K562 (cell line): ENCODE results near the gene PACS2. TPM values are rescaled to one million over a fixed set of nuclear protein-coding genes. Genes with fewer than 3 reads are reported as not detected.

Experiments used
- ATAC-seq: fragments of 200-7000 bp; cut with Tn5 transposase; 3 replicates; pipeline ENCODE4 v1.9.1; 2020; ENCODE audit warnings: moderate library complexity
- BruUV-seq: library from RNA; stranded (reverse); fragments of 400-500 nt; replicated peaks from 2 replicates; lab custom pipeline; 2021; lab: Mats Ljungman, UMichigan
- CTCF ChIA-PET: fragments of 300-600 bp; formaldehyde crosslinking; extraction: SDS; loops from one replicate; lab custom pipeline; 2021; ENCODE audit warnings: low intra/inter-chr PET ratio; lab: Yijun Ruan, JAX
- POLR2A ChIA-PET: fragments of 300-600, 350-650 bp; sonication (Branson Sonifier 250); formaldehyde crosslinking; extraction: SDS; loops from one replicate; lab custom pipeline; 2021; ENCODE audit warnings: antibody characterized with exemption, inconsistent platforms; lab: Yijun Ruan, JAX
- DNase-seq, 4 experiments: peaks; one replicate each; pipeline versions ENCODE4 v3.0.0 to v3.0.0-alpha.2; 2011 to 2018; ENCODE audit warnings: low spot score in 3 of 4, mixed read lengths in 3 of 4; ENCODE audit errors: extremely low read depth in 1 of 4
- FAIRE-seq: peaks from 2 replicates; lab custom pipeline; 2011; peaks lifted over from hg19 to GRCh38; lab: Jason Lieb, UNC
- H2AFZ ChIP-seq: 2 replicates; pipeline ENCODE4 v1.6.0; 2011; ENCODE audit warnings: low read depth, low read length, control low read depth, inconsistent platforms
- H3K27ac ChIP-seq: fragments of 200-600 bp; 3 replicates; pipeline ENCODE4 v1.8.0; 2011; ENCODE audit warnings: low read depth, mild to moderate bottlenecking, control low read depth, inconsistent platforms, low read length, moderate library complexity, mixed read lengths; ENCODE audit errors: extremely low read depth
- H3K27me3 ChIP-seq, 2 experiments: fragments of 300-600 bp in 1 of 2; 2 replicates in 1 of 2; 3 replicates in 1 of 2; pipeline versions ENCODE4 v1.6.0 to v1.8.0; 2011; ENCODE audit warnings: inconsistent platforms in 2 of 2, low read length in 2 of 2, mild to moderate bottlenecking in 1 of 2, mixed read lengths in 1 of 2, moderate library complexity in 1 of 2; ENCODE audit not compliant: control insufficient read depth in 2 of 2, insufficient read depth in 2 of 2
- H3K36me3 ChIP-seq: fragments of 300-600 bp; 3 replicates; pipeline ENCODE4 v1.8.0; 2011; ENCODE audit warnings: mild to moderate bottlenecking, low read length, inconsistent platforms; ENCODE audit not compliant: control insufficient read depth, insufficient read depth
- H3K4me1 ChIP-seq, 2 experiments: fragments of 200-600 bp in 1 of 2; replicated peaks in 1 of 2; 2 replicates in 1 of 2; 3 replicates in 1 of 2; pipeline versions ENCODE4 v1.5.1 to v1.8.0; 2011; ENCODE audit warnings: inconsistent platforms in 2 of 2, low read length in 2 of 2, mild to moderate bottlenecking in 1 of 2, mixed read lengths in 1 of 2, moderate library complexity in 1 of 2; ENCODE audit not compliant: control insufficient read depth in 2 of 2, insufficient read depth in 2 of 2
- H3K4me2 ChIP-seq: 2 replicates; pipeline ENCODE4 v1.6.1; 2011; ENCODE audit warnings: low read length, control low read depth, inconsistent platforms, mixed read lengths; ENCODE audit not compliant: insufficient read depth
- H3K4me3 ChIP-seq: fragments of 200-600 bp; sonication (generic), shearing (Covaris generic); 2 replicates; pipeline ENCODE4 v1.5.1; 2016; ENCODE audit warnings: control low read depth, inconsistent platforms
- H3K79me2 ChIP-seq: fragments of 200-600 bp; 3 replicates; pipeline ENCODE4 v1.8.0; 2011; ENCODE audit warnings: low read length, inconsistent platforms; ENCODE audit not compliant: control insufficient read depth, insufficient read depth
- H3K9ac ChIP-seq, 2 experiments: 2 replicates each; pipeline versions ENCODE4 v1.6.0 to v1.6.1; 2011; ENCODE audit warnings: low read depth in 2 of 2, low read length in 2 of 2, control low read depth in 1 of 2, inconsistent platforms in 1 of 2, mild to moderate bottlenecking in 1 of 2, mixed read lengths in 1 of 2; ENCODE audit not compliant: insufficient read depth in 1 of 2
- H3K9me1 ChIP-seq: one replicate; pipeline ENCODE4 v1.6.0; 2011; ENCODE audit warnings: inconsistent platforms, mild to moderate bottlenecking, low read length, moderate library complexity; ENCODE audit not compliant: control insufficient read depth, insufficient read depth
- H3K9me3 ChIP-seq: replicated peaks from 2 replicates; pipeline ENCODE4 v1.5.1; 2011; ENCODE audit warnings: low read depth, low read length, inconsistent platforms; ENCODE audit not compliant: control insufficient read depth, insufficient read depth
- H4K20me1 ChIP-seq: replicated peaks from 2 replicates; pipeline ENCODE4 v1.6.1; 2011; ENCODE audit warnings: low read length, inconsistent platforms, mixed read lengths; ENCODE audit not compliant: control insufficient read depth, insufficient read depth
- MCM3 ChIP-seq: fragments of 450-650 bp; IDR thresholded peaks from 2 replicates; pipeline ENCODE4 v1.6.1; 2016
- POLR2G ChIP-seq: fragments of 200-400 bp; formaldehyde crosslinking; IDR thresholded peaks from 2 replicates; pipeline ENCODE4 v1.6.1; 2017; ENCODE audit warnings: low read depth, mild to moderate bottlenecking, antibody characterized with exemption, low read length, moderate library complexity
- PTBP1 ChIP-seq: fragments of 200-400 bp; formaldehyde crosslinking; IDR thresholded peaks from 2 replicates; pipeline ENCODE4 v1.6.1; 2017; ENCODE audit warnings: low read depth, low read length
- RBM22 ChIP-seq: fragments of 200-400 bp; formaldehyde crosslinking; IDR thresholded peaks from 2 replicates; pipeline ENCODE4 v1.6.1; 2018; ENCODE audit warnings: low read length, low read depth; ENCODE audit not compliant: poor library complexity, severe bottlenecking
- SAP30 ChIP-seq: fragments of 200-600 bp; sonication (generic); IDR thresholded peaks from 2 replicates; pipeline ENCODE4 v1.6.1; 2012; ENCODE audit warnings: borderline replicate concordance, low read depth, mild to moderate bottlenecking, moderate library complexity, low read length, control low read depth, inconsistent platforms; ENCODE audit not compliant: insufficient read depth, poor library complexity, severe bottlenecking
- USF1 ChIP-seq: sonication (generic); formaldehyde crosslinking; IDR thresholded peaks from 2 replicates; pipeline ENCODE4 v1.9.0; 2022; ENCODE audit warnings: mild to moderate bottlenecking, missing genetic modification reagents
- ZBTB17 ChIP-seq: fragments of 450-650 bp; formaldehyde crosslinking; IDR thresholded peaks from 2 replicates; pipeline ENCODE4 v1.4.0; 2020; ENCODE audit warnings: mild to moderate bottlenecking
- ZEB2 ChIP-seq: fragments of 450-650 bp; IDR thresholded peaks from 2 replicates; pipeline ENCODE4 v1.6.1; 2016
- ZNF561 ChIP-seq: fragments of 450-650 bp; formaldehyde crosslinking; conservative IDR thresholded peaks from 2 replicates; pipeline ENCODE4 v1.4.0; 2020; ENCODE audit warnings: mild to moderate bottlenecking, moderate library complexity
- WGBS: fragments of 100-300 bp; shearing (Covaris generic); methylation state at CpG from one replicate; pipeline ENCODE4 v1.1.6; 2016; ENCODE audit warnings: low coverage, mixed read lengths; ENCODE audit not compliant: insufficient coverage; ENCODE audit errors: missing lambda C conversion rate; 5-methylcytosine and 5-hydroxymethylcytosine counted together
- in situ Hi-C: fragments of 300-500 bp; cut with MboI; formaldehyde crosslinking; loops from 4 replicates; pipeline ENCODE4 v1.15.0; 2018; ENCODE audit warnings: inconsistent platforms, mixed read lengths
- intact Hi-C: fragments of 100-400 bp; cut with micrococcal nuclease; formaldehyde crosslinking; loops from 2 replicates; pipeline ENCODE4 v1.14.2; 2022
- polyA plus RNA-seq, 8 experiments: library from polyadenylated mRNA; depleted of rRNA in 4 of 8; stranded (reverse) in 5 of 8; unstranded in 3 of 8; fragments of >200 nt; fragmentation: Nextera tagmentation in 2 of 8; fragmentation: Illumina TruSeq in 1 of 8; extraction: Ambion mirVana in 2 of 8; extraction: Trizol in 1 of 8; gene quantifications; 2 replicates each; pipeline versions ENCODE4 v1.2.1 to v1.2.3, GENCODE V29; 2011 to 2014; ENCODE audit warnings: inconsistent platforms in 1 of 8, missing spikeins in 1 of 8
- total RNA-seq, 7 experiments: library from RNA; depleted of rRNA in 6 of 7; stranded (reverse); fragments of >200 nt in 6 of 7; fragmentation: Illumina TruSeq in 2 of 7; extraction: Trizol in 2 of 7; gene quantifications; 2 replicates each; pipeline versions ENCODE4 v1.2.1 to v1.2.3, GENCODE V29; 2011 to 2021; ENCODE audit warnings: low replicate concordance in 1 of 7
- TF ChIP-seq, protein P1 (sequence below): IDR thresholded peaks from 2 replicates; pipeline ENCODE4 v1.6.1; 2012; ENCODE audit warnings: low read depth, low read length, improper control_type of control experiment, borderline replicate concordance
- TF ChIP-seq, protein P2 (sequence below): IDR thresholded peaks from 2 replicates; pipeline ENCODE4 v1.6.1; 2011; ENCODE audit not compliant: insufficient read length; ENCODE audit errors: extremely low read depth
- TF ChIP-seq, protein P3 (sequence below): fragments of 150-350 bp; conservative IDR thresholded peaks from 2 replicates; pipeline ENCODE4 v1.6.1; 2014; ENCODE audit warnings: low read length
- TF ChIP-seq, protein P4 (sequence below): fragments of 450-650 bp; IDR thresholded peaks from 2 replicates; pipeline ENCODE4 v1.6.1; 2014; ENCODE audit warnings: low read depth, mild to moderate bottlenecking, moderate library complexity, borderline replicate concordance

The PACS2 gene
- total and polyA plus RNA-seq, 9 of the 15 experiments (the other 6 are each of a cell fraction or from before 2014, with no cell fraction given) = 0.11 to 20.8 (median 9.9) TPM

GRCh38 chr14:105376521-105377440 lies 62.2 kb downstream of the PACS2 start:
- intact Hi-C loops (no loop called here), in situ Hi-C loops (no loop called here)
- peak; percentile 24 to 52 (median 42) for DNase-seq
- peak overlapping the region in 1 of 2 experiments; percentile 45; a peak in 2 of 4 replicates for H3K9ac ChIP-seq
- no peak overlapping the region for H3K4me3 ChIP-seq
- POLR2A ChIA-PET = interaction anchor here (0.6 kb wide), 1 partner anchor 370 kb away, joined by 3 read pairs; no protein-coding TSS in a partner anchor
- H3K27me3 ChIP-seq = no peaks in the 10 kb centered on the region
- ATAC-seq = peak; percentile 75
- CTCF ChIA-PET = no interaction called here
- H3K79me2 ChIP-seq = no peaks in the 10 kb centered on the region
- WGBS = 38% methylated on average over 20 of the region's 34 CpGs
- FAIRE-seq = no peak
- H3K4me2 ChIP-seq = no peak overlapping the region
- H3K36me3 ChIP-seq = no peaks in the 10 kb centered on the region
- no TSS peak for BruUV-seq
- H2AFZ ChIP-seq = no peak overlapping the region
- no peak overlapping the region for H3K27ac ChIP-seq
- no peaks in the 10 kb centered on the region for H3K9me1 ChIP-seq
- peaks cover 8 to 28% of the 10 kb centered on the region in 2 experiments; a peak in 4 of 5 replicates for H3K4me1 ChIP-seq
- H3K9me3 ChIP-seq = no peaks in the 10 kb centered on the region
- H4K20me1 ChIP-seq = no peaks in the 10 kb centered on the region
- TF ChIP-seq, protein P1, sequence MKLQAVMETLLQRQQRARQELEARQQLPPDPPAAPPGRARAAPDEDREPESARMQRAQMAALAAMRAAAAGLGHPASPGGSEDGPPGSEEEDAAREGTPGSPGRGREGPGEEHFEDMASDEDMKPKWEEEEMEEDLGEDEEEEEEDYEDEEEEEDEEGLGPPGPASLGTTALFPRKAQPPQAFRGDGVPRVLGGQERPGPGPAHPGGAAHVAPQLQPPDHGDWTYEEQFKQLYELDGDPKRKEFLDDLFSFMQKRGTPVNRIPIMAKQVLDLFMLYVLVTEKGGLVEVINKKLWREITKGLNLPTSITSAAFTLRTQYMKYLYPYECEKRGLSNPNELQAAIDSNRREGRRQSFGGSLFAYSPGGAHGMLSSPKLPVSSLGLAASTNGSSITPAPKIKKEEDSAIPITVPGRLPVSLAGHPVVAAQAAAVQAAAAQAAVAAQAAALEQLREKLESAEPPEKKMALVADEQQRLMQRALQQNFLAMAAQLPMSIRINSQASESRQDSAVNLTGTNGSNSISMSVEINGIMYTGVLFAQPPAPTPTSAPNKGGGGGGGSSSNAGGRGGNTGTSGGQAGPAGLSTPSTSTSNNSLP = no peak
- TF ChIP-seq MCM3 = no peak
- no peak for TF ChIP-seq ZEB2
- TF ChIP-seq, protein P2, sequence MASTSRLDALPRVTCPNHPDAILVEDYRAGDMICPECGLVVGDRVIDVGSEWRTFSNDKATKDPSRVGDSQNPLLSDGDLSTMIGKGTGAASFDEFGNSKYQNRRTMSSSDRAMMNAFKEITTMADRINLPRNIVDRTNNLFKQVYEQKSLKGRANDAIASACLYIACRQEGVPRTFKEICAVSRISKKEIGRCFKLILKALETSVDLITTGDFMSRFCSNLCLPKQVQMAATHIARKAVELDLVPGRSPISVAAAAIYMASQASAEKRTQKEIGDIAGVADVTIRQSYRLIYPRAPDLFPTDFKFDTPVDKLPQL = no peak
- no peak for TF ChIP-seq ZBTB17
- TF ChIP-seq ZNF561 = no peak
- TF ChIP-seq USF1 = no peak
- TF ChIP-seq, protein P3, sequence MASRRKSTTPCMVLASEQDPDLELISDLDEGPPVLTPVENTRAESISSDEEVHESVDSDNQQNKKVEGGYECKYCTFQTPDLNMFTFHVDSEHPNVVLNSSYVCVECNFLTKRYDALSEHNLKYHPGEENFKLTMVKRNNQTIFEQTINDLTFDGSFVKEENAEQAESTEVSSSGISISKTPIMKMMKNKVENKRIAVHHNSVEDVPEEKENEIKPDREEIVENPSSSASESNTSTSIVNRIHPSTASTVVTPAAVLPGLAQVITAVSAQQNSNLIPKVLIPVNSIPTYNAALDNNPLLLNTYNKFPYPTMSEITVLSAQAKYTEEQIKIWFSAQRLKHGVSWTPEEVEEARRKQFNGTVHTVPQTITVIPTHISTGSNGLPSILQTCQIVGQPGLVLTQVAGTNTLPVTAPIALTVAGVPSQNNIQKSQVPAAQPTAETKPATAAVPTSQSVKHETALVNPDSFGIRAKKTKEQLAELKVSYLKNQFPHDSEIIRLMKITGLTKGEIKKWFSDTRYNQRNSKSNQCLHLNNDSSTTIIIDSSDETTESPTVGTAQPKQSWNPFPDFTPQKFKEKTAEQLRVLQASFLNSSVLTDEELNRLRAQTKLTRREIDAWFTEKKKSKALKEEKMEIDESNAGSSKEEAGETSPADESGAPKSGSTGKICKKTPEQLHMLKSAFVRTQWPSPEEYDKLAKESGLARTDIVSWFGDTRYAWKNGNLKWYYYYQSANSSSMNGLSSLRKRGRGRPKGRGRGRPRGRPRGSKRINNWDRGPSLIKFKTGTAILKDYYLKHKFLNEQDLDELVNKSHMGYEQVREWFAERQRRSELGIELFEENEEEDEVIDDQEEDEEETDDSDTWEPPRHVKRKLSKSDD = no peak
- no peak for TF ChIP-seq SAP30
- peak; percentile 44 for TF ChIP-seq RBM22
- TF ChIP-seq, protein P4, sequence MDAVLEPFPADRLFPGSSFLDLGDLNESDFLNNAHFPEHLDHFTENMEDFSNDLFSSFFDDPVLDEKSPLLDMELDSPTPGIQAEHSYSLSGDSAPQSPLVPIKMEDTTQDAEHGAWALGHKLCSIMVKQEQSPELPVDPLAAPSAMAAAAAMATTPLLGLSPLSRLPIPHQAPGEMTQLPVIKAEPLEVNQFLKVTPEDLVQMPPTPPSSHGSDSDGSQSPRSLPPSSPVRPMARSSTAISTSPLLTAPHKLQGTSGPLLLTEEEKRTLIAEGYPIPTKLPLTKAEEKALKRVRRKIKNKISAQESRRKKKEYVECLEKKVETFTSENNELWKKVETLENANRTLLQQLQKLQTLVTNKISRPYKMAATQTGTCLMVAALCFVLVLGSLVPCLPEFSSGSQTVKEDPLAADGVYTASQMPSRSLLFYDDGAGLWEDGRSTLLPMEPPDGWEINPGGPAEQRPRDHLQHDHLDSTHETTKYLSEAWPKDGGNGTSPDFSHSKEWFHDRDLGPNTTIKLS = no peak
- TF ChIP-seq PTBP1 = no peak
- peak; percentile 57; the same call in 1 of the 2 replicates for TF ChIP-seq POLR2G
